ENCODE data around the gene ITFG1. TPM values are rescaled to one million over a fixed set of nuclear protein-coding genes. Genes with fewer than 3 reads are reported as not detected.

ITFG1 gene
- total RNA-seq, 1 experiment from 2014 or later, result 18.0 TPM

DNA sequence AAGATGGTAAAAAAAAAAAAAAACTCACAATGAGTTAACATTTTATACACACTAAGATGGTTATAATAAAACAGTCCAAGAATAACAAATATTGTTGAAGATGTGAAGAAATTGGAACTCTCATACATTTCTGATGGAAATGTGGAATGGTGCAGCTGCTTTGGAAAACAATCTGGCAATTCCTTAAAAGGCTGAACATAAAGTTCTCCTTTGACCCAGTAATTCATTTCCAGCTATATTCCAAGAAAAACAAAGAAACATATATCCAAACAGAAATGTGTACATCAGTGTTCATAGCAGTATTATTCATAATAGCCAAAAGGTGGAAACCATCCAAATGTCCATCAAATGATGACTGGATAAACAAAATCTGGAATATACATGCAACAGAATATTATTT lies 219.8 kb downstream of the ITFG1 start:
- no peak overlapping the region for H4K91ac ChIP-seq (ENCODE audit: insufficient read length, low read depth, low read length)
- Mint-ChIP-seq H3K4me3 (no peak overlapping the region), H3K36me3 (ENCODE audit: insufficient read depth in 1 of 3, low read depth in 3 of 3) (peaks cover 0 to 4% (median 0%) of the 10 kb centered on the region in 3 experiments; a peak in 1 of 7 replicates), H3K4me1 (peaks cover 5 to 6% of the 10 kb centered on the region in 2 experiments), H3K27ac (no peak overlapping the region), H3K9me3 (no peaks in the 10 kb centered on the region), H3K27me3 (ENCODE audit: low read depth) (no peaks in the 10 kb centered on the region)
- no peak overlapping the region for H3K23ac ChIP-seq (ENCODE audit: insufficient read length, low read depth, low read length)
- H2AFZ ChIP-seq (ENCODE audit: low read length), result no peak overlapping the region
- no peak overlapping the region for H3K4ac ChIP-seq (ENCODE audit: low read depth, low read length)
- no peaks in the 10 kb centered on the region for H3K9me3 ChIP-seq (ENCODE audit: control insufficient read depth, low read depth, low read length)
- H3K23me2 ChIP-seq (ENCODE audit: insufficient read length, low read depth, low read length, poor library complexity, severe bottlenecking), result no peaks in the 10 kb centered on the region
- no peak overlapping the region for H3K4me2 ChIP-seq (ENCODE audit: insufficient read depth, insufficient read length, low read length)
- no peak overlapping the region for H3K9ac ChIP-seq (ENCODE audit: extremely low read depth, insufficient read length, low read length)
- H3K4me1 ChIP-seq (ENCODE audit: insufficient read depth, low read length), result no peaks in the 10 kb centered on the region
- H4K20me1 ChIP-seq (ENCODE audit: control insufficient read depth, insufficient read depth, insufficient read length), result no peaks in the 10 kb centered on the region
- H3K27me3 ChIP-seq (ENCODE audit: insufficient read depth, low read length), result no peaks in the 10 kb centered on the region
- no peak overlapping the region for H2AK5ac ChIP-seq (ENCODE audit: insufficient read length, low read length)
- no peak overlapping the region for H3T11ph ChIP-seq (ENCODE audit: low read length)
- H3K79me2 ChIP-seq (ENCODE audit: insufficient read depth, low read length), result no peaks in the 10 kb centered on the region
- no peak for DNase-seq
- H3K56ac ChIP-seq (ENCODE audit: insufficient read length, low read depth, low read length), result no peak overlapping the region
- H3K14ac ChIP-seq (ENCODE audit: insufficient read depth, low read length), result no peak overlapping the region
- no peak overlapping the region for H2BK20ac ChIP-seq (ENCODE audit: low read depth, low read length, poor library complexity, severe bottlenecking)
- H2BK120ac ChIP-seq (ENCODE audit: low read depth, low read length, poor library complexity, severe bottlenecking), result no peak overlapping the region
- no peak overlapping the region for H2BK5ac ChIP-seq (ENCODE audit: insufficient read length, low read length)
- no peak overlapping the region for H2BK15ac ChIP-seq (ENCODE audit: low read depth, low read length)
- no peak overlapping the region for H2BK12ac ChIP-seq (ENCODE audit: insufficient read length, low read depth, low read length)
- no peaks in the 10 kb centered on the region for H3K79me1 ChIP-seq (ENCODE audit: insufficient read depth, low read depth, low read length, poor library complexity, severe bottlenecking)
- TF ChIP-seq, protein P1, sequence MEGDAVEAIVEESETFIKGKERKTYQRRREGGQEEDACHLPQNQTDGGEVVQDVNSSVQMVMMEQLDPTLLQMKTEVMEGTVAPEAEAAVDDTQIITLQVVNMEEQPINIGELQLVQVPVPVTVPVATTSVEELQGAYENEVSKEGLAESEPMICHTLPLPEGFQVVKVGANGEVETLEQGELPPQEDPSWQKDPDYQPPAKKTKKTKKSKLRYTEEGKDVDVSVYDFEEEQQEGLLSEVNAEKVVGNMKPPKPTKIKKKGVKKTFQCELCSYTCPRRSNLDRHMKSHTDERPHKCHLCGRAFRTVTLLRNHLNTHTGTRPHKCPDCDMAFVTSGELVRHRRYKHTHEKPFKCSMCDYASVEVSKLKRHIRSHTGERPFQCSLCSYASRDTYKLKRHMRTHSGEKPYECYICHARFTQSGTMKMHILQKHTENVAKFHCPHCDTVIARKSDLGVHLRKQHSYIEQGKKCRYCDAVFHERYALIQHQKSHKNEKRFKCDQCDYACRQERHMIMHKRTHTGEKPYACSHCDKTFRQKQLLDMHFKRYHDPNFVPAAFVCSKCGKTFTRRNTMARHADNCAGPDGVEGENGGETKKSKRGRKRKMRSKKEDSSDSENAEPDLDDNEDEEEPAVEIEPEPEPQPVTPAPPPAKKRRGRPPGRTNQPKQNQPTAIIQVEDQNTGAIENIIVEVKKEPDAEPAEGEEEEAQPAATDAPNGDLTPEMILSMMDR (conservative IDR thresholded peaks at IDR 0.05), result no peak
- H3K18ac ChIP-seq (ENCODE audit: insufficient read length, low read depth, low read length), result no peak overlapping the region
- no peak overlapping the region for H3K27ac ChIP-seq (ENCODE audit: insufficient read length, low read depth, low read length)
- H4K5ac ChIP-seq (ENCODE audit: insufficient read length, low read depth, low read length), result no peak overlapping the region
- no peak overlapping the region for H4K8ac ChIP-seq (replicated peaks; ENCODE audit: insufficient read length, low read depth, low read length)
